HCT116 (cell line): ENCODE measurements around the gene NBPF12. TPM values are rescaled to one million over a fixed set of nuclear protein-coding genes. Genes with fewer than 3 reads are reported as not detected.
"Not testable (repeated sequence)": the region's sequence is repeated elsewhere in the genome, so short reads cannot be mapped to it uniquely, and the experiment has no call there.

Experiments
- ATAC-seq: fragments of 200-7000 bp; cut with Tn5 transposase; 2 replicates; pipeline ENCODE4 v1.9.1; 2020; ENCODE audit warnings: mild to moderate bottlenecking, moderate library complexity
- BruUV-seq: library from RNA; stranded (reverse); fragments of 400-500 nt; replicated peaks from 2 replicates; lab custom pipeline; 2021; lab: Mats Ljungman, UMichigan
- CTCF ChIA-PET: fragments of 300-600 bp; sonication (Branson Sonifier 250); formaldehyde crosslinking; loops from one replicate; lab custom pipeline; 2021; ENCODE audit warnings: antibody characterized with exemption; lab: Charles Lee
- POLR2A ChIA-PET: fragments of 300-600, 350-600 bp; sonication (Branson Sonifier 250); formaldehyde crosslinking; loops from one replicate; lab custom pipeline; 2021; ENCODE audit warnings: antibody characterized with exemption; lab: Charles Lee
- RAD21 ChIA-PET, 2 experiments: fragments of 300-600 bp; sonication (Branson Sonifier 250); formaldehyde crosslinking; loops; one replicate each; lab custom pipeline; 2023; ENCODE audit warnings: low total read pairs in 2 of 2; ENCODE audit not compliant: uncharacterized antibody in 2 of 2, unreplicated experiment in 2 of 2, low non-redundant PET in 1 of 2; lab: Charles Lee
- DNase-seq: peaks from one replicate; pipeline ENCODE4 v3.0.0-alpha.2; 2010; ENCODE audit warnings: low read depth, low spot score
- H2AFZ ChIP-seq: fragments of 200-600 bp; shearing (Covaris generic), sonication (generic); 2 replicates; pipeline ENCODE4 v1.6.1; 2017; ENCODE audit warnings: low read depth, mixed run types, mixed read lengths, antibody characterized with exemption, low read length; ENCODE audit not compliant: poor library complexity, severe bottlenecking
- H3K27ac ChIP-seq: 2 replicates; pipeline ENCODE4 v1.5.1; 2012; ENCODE audit warnings: low read depth, low read length
- H3K27me3 ChIP-seq: fragments of 200-600 bp; sonication (generic); 2 replicates; pipeline ENCODE4 v1.6.1; 2016; ENCODE audit warnings: mixed run types, low read length, mixed read lengths; ENCODE audit not compliant: insufficient read depth
- H3K36me3 ChIP-seq, 2 experiments: fragments of 200-500 bp in 1 of 2; fragments of 200-600 bp in 1 of 2; sonication (Bioruptor generic) in 1 of 2; sonication (generic) in 1 of 2; 2 replicates each; pipeline versions ENCODE4 v1.5.1 to v1.6.1; 2014 to 2016; ENCODE audit warnings: low read length in 2 of 2, inconsistent platforms in 1 of 2, mixed read lengths in 1 of 2, mixed run types in 1 of 2; ENCODE audit not compliant: insufficient read depth in 2 of 2, control insufficient read depth in 1 of 2
- H3K4me1 ChIP-seq, 2 experiments: fragments of 200-600 bp in 1 of 2; sonication (generic) in 1 of 2; 2 replicates each; pipeline versions ENCODE4 v1.5.1 to v1.6.1; 2012 to 2017; ENCODE audit warnings: low read length in 2 of 2, inconsistent platforms in 1 of 2, mild to moderate bottlenecking in 1 of 2, mixed read lengths in 1 of 2, mixed run types in 1 of 2, moderate library complexity in 1 of 2; ENCODE audit not compliant: insufficient read depth in 2 of 2, control insufficient read depth in 1 of 2
- H3K4me2 ChIP-seq: fragments of 200-600 bp; sonication (generic); 2 replicates; pipeline ENCODE4 v1.6.1; 2017; ENCODE audit warnings: mixed run types, low read length, mixed read lengths
- H3K4me3 ChIP-seq, 2 experiments: fragments of 200-600 bp in 1 of 2; sonication (generic) in 1 of 2; replicated peaks in 1 of 2; 2 replicates each; pipeline ENCODE4 v1.5.1; 2011 to 2016; ENCODE audit warnings: low read length in 2 of 2, control low read depth in 1 of 2, low read depth in 1 of 2, mild to moderate bottlenecking in 1 of 2, mixed read lengths in 1 of 2, mixed run types in 1 of 2
- H3K79me2 ChIP-seq: fragments of 200-600 bp; sonication (generic); 2 replicates; pipeline ENCODE4 v1.6.1; 2017; ENCODE audit warnings: mild to moderate bottlenecking, mixed run types, low read length, moderate library complexity, mixed read lengths; ENCODE audit not compliant: insufficient read depth
- H3K9ac ChIP-seq: fragments of 200-600 bp; sonication (generic); 2 replicates; pipeline ENCODE4 v1.6.1; 2016; ENCODE audit warnings: low read length, mixed read lengths
- H3K9me2 ChIP-seq: fragments of 200-600 bp; sonication (generic), shearing (Covaris generic); 2 replicates; pipeline ENCODE4 v1.6.1; 2017; ENCODE audit warnings: mixed run types, mild to moderate bottlenecking, moderate library complexity; ENCODE audit not compliant: insufficient read depth
- H3K9me3 ChIP-seq, 2 experiments: fragments of 200-500 bp in 1 of 2; fragments of 200-600 bp in 1 of 2; sonication (Bioruptor generic) in 1 of 2; sonication (generic) in 1 of 2; 2 replicates each; pipeline ENCODE4 v1.6.1; 2014 to 2017; ENCODE audit warnings: low read length in 2 of 2, mixed read lengths in 2 of 2, inconsistent platforms in 1 of 2, low read depth in 1 of 2, mild to moderate bottlenecking in 1 of 2, mixed run types in 1 of 2, moderate library complexity in 1 of 2; ENCODE audit not compliant: control insufficient read depth in 1 of 2, insufficient read depth in 1 of 2
- H4K20me1 ChIP-seq: fragments of 200-600 bp; sonication (generic), shearing (Covaris generic); 2 replicates; pipeline ENCODE4 v1.6.1; 2017; ENCODE audit warnings: mixed run types, mild to moderate bottlenecking, moderate library complexity; ENCODE audit not compliant: insufficient read depth
- intact Hi-C: fragments of 100-400 bp; cut with micrococcal nuclease; formaldehyde crosslinking; loops from 2 replicates; pipeline ENCODE4 v1.10.0; 2022
- total RNA-seq: library from RNA; stranded (reverse); gene quantifications from one replicate; pipeline ENCODE4 v1.2.1, GENCODE V29; 2021; ENCODE audit not compliant: unreplicated experiment

The NBPF12 gene
- total RNA-seq, 1 experiment from 2014 or later = 12.1 TPM

DNA sequence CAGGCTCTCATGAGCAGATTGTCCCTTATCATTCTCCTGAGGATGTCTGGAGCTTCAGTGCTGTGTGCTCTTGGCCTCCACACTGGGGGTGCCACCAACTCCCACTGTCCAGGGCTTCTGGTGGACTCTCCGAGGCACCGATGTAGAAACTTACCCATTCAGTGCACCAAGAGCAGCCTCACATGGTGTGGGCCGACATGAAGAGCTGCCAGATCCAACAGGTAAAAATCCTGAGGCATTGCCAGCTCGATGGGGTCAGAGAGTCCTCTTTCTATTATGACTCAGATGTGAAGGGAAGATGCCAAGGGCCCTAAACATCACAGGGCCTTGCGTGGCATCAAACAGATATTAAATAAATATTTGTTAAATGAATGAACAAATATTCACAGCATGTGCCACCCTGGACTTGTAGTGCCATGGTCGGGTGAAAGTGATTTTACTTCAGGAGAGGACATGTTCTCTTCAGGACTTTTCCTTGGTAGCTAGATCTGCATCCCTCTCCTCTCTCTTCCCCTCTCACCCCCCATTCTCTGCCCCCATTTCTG, 5.3 kb downstream of the NBPF12 start:
- H3K27ac ChIP-seq, BruUV-seq, ATAC-seq, H3K4me1 ChIP-seq, intact Hi-C loops, H3K4me2 ChIP-seq, H3K36me3 ChIP-seq, H4K20me1 ChIP-seq, RAD21 ChIA-PET, H3K9ac ChIP-seq, CTCF ChIA-PET, H3K9me3 ChIP-seq, H3K9me2 ChIP-seq, H3K4me3 ChIP-seq, DNase-seq, H3K79me2 ChIP-seq, POLR2A ChIA-PET, H2AFZ ChIP-seq, H3K27me3 ChIP-seq: not testable (repeated sequence)

DNA sequence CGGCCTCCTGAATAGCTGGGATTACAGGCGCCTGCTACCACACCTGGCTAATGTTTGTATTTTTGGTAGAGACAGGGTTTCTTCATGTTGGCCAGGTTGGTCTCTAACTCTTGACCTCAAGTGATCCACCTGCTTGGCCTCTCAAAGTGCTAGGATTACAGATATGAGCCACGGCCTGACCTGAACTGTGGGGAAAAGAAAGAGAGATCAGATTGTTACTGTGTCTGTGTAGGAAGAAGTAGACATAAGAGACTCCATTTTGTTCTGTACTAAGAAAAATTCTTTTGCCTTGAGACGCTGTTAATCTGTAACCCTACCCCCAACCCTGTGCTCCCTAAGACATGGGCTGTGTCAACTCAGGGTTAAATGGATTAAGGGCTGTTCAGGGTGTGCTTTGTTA, 10.0 kb downstream of the NBPF12 start:
- H3K9me2 ChIP-seq, H2AFZ ChIP-seq, DNase-seq, POLR2A ChIA-PET, H4K20me1 ChIP-seq, ATAC-seq, H3K9me3 ChIP-seq, H3K36me3 ChIP-seq, intact Hi-C loops, H3K27ac ChIP-seq, H3K79me2 ChIP-seq, H3K4me3 ChIP-seq, H3K4me1 ChIP-seq, RAD21 ChIA-PET, BruUV-seq, H3K27me3 ChIP-seq, H3K4me2 ChIP-seq, H3K9ac ChIP-seq, CTCF ChIA-PET: not testable (repeated sequence)

DNA sequence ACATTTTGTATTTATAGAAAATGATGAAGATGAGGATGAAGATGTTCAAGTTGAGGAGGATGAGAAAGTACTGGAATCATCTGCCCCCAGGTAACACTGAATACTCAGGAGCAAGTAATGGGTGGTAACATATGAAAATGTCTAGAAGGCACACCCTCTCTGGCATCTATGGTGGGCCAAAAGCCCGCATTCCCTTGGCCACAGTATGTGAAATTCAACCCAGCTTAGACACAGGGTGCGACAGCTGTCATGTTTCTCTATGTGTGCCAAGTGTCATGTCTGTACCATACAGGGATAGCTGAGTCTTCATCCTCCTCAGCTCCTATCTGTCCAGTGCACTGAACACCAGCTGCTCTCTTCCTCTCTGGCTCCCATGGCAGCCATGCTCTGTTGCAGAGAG, 26.2 kb downstream of the NBPF12 start:
- H3K36me3 ChIP-seq, H3K9me3 ChIP-seq, POLR2A ChIA-PET, ATAC-seq, H3K27me3 ChIP-seq, BruUV-seq, RAD21 ChIA-PET, H3K4me1 ChIP-seq, H3K9me2 ChIP-seq, H3K4me2 ChIP-seq, H2AFZ ChIP-seq, H3K4me3 ChIP-seq, H4K20me1 ChIP-seq, H3K79me2 ChIP-seq, intact Hi-C loops, CTCF ChIA-PET, H3K27ac ChIP-seq, H3K9ac ChIP-seq, DNase-seq: not testable (repeated sequence)
